Keratinocyte (primary cell): ENCODE measurements around the gene KDM3B.

Experiments used
- EZH2 ChIP-seq: IDR thresholded peaks from one replicate; pipeline ENCODE4 v1.6.1; 2012; ENCODE audit warnings: inconsistent platforms, mild to moderate bottlenecking, low read length, moderate library complexity
- TF ChIP-seq, protein P1 (sequence below), 3 experiments: IDR thresholded peaks in 1 of 3; conservative IDR thresholded peaks in 1 of 3; optimal IDR thresholded peaks in 1 of 3; 2 replicates in 2 of 3; 3 replicates in 1 of 3; pipeline versions ENCODE3 to v1.5.1; 2011; ENCODE audit warnings: low read length in 3 of 3, mild to moderate bottlenecking in 3 of 3, moderate library complexity in 2 of 3, control low read depth in 1 of 3, inconsistent platforms in 1 of 3; ENCODE audit not compliant: insufficient read depth in 2 of 3; ENCODE audit errors: extremely low read depth in 1 of 3

DNA sequence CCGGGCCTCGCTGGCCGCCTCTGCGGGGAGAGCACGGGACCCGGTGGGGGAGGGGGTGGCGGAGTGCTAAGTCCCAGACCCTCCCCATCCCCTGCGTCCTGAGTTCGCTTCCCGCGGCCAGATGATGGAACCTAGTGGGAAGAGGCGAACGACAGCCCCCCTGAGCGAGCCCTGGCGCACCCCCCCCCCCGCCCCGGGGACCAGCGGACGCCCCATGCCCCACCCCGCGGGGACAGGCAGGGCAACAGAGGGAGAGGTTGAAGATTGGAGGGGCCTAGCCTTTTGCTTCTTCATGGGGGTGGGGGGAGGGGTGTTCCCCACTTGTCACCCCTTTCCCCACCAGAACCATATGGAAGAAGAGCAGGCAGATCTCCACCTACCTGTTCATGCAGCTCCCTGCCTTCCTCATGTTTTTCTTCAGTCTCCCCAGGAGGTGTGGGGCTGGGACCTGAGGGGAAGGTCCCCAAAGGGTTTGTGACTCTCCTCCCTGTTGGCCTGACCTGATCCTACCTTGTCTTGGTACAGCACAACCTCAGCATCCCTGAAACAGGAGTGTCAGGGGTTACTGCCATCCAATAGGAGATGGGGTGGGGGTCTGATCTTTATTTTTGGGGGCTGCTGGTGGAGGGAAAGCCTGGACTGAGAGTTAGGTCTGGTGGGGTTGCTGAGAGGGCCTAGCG lies 13.9 kb upstream of the KDM3B start:
- TF ChIP-seq, protein P1, sequence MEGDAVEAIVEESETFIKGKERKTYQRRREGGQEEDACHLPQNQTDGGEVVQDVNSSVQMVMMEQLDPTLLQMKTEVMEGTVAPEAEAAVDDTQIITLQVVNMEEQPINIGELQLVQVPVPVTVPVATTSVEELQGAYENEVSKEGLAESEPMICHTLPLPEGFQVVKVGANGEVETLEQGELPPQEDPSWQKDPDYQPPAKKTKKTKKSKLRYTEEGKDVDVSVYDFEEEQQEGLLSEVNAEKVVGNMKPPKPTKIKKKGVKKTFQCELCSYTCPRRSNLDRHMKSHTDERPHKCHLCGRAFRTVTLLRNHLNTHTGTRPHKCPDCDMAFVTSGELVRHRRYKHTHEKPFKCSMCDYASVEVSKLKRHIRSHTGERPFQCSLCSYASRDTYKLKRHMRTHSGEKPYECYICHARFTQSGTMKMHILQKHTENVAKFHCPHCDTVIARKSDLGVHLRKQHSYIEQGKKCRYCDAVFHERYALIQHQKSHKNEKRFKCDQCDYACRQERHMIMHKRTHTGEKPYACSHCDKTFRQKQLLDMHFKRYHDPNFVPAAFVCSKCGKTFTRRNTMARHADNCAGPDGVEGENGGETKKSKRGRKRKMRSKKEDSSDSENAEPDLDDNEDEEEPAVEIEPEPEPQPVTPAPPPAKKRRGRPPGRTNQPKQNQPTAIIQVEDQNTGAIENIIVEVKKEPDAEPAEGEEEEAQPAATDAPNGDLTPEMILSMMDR (optimal IDR thresholded peaks at IDR 0.05 in 1 of 3, IDR thresholded peaks at IDR 0.05 in 1 of 3, conservative IDR thresholded peaks at IDR 0.05 in 1 of 3; ENCODE audit: extremely low read depth in 1 of 3, insufficient read depth in 2 of 3, low read length in 3 of 3): no peak
- no peak for TF ChIP-seq EZH2
